ENCODE results near the gene CDK11A. TPM values are rescaled to one million over a fixed set of nuclear protein-coding genes. Genes with fewer than 3 reads are reported as not detected.
"Not testable (repeated sequence)": the region's sequence is repeated elsewhere in the genome, so short reads cannot be mapped to it uniquely, and the experiment has no call there.

CDK11A gene
- total RNA-seq, 4 donors from 2014 or later: 18.2 to 46.9 (median 31.4) TPM

- WGBS: 94% methylated on average over 15 of the region's 15 CpGs
- H3K27me3 ChIP-seq: no peaks in the 10 kb centered on the region
- intact Hi-C loops (cut with DNase I): no loop called here
- TF ChIP-seq POLR2A (IDR thresholded peaks at IDR 0.05; ENCODE audit: low read depth) (no peak), POLR2AphosphoS5 (IDR thresholded peaks at IDR 0.05) (no peak), EP300 (IDR thresholded peaks at IDR 0.05) (no peak), CTCF (IDR thresholded peaks at IDR 0.05) (no peak)
- H3K27ac ChIP-seq (replicated peaks in 1 of 4): no peak overlapping the region
- DNase-seq (ENCODE audit: extremely low spot score): no peak
- H3K4me1 ChIP-seq: no peaks in the 10 kb centered on the region
- no peaks in the 10 kb centered on the region for H3K9me3 ChIP-seq
- H3K36me3 ChIP-seq: peaks cover 41 to 75% (median 58%) of the 10 kb centered on the region in 4 donors
- H3K4me3 ChIP-seq: no peak overlapping the region
Measured at GRCh38 chr1:1666526-1666925, 57.6 kb downstream of the CDK11A start.

GRCh38 chr1:1665815-1666251, 58.3 kb downstream of the CDK11A start:
- no peak overlapping the region for H3K27ac ChIP-seq (replicated peaks in 1 of 4)
- 78% methylated on average over 19 of the region's 25 CpGs for WGBS
- H3K4me3 ChIP-seq: no peak overlapping the region
- no peaks in the 10 kb centered on the region for H3K9me3 ChIP-seq
- DNase-seq (ENCODE audit: extremely low spot score): no peak
- H3K4me1 ChIP-seq: no peaks in the 10 kb centered on the region
- intact Hi-C loops (cut with DNase I): no loop called here
- no peak for TF ChIP-seq POLR2A (IDR thresholded peaks at IDR 0.05; ENCODE audit: low read depth)
- peak in 2 of 3 experiments; percentile 30 to 48 for TF ChIP-seq CTCF (IDR thresholded peaks at IDR 0.05)
- H3K36me3 ChIP-seq: peaks cover 35 to 68% (median 51%) of the 10 kb centered on the region in 4 donors
- no peaks in the 10 kb centered on the region for H3K27me3 ChIP-seq

- no peaks in the 10 kb centered on the region for H3K27me3 ChIP-seq
- peaks cover 35 to 61% (median 47%) of the 10 kb centered on the region in 4 donors for H3K36me3 ChIP-seq
- no peak overlapping the region for H3K27ac ChIP-seq (replicated peaks in 1 of 4)
- intact Hi-C loops (cut with DNase I): no loop called here
- H3K9me3 ChIP-seq: no peaks in the 10 kb centered on the region
- H3K4me3 ChIP-seq: no peak overlapping the region
- WGBS: 93% methylated on average over 25 of the region's 27 CpGs
- no peak for DNase-seq (ENCODE audit: extremely low spot score)
- no peaks in the 10 kb centered on the region for H3K4me1 ChIP-seq
- no peak for TF ChIP-seq POLR2A (IDR thresholded peaks at IDR 0.05; ENCODE audit: low read depth)
- no peak for TF ChIP-seq CTCF (IDR thresholded peaks at IDR 0.05)
- no peak for TF ChIP-seq POLR2AphosphoS5 (IDR thresholded peaks at IDR 0.05)
- no peak for TF ChIP-seq EP300 (IDR thresholded peaks at IDR 0.05)
Measured at GRCh38 chr1:1664941-1665814, 59.0 kb downstream of the CDK11A start.

GRCh38 chr1:1664318-1664717, 59.8 kb downstream of the CDK11A start:
- intact Hi-C loops (cut with DNase I); H3K4me1 ChIP-seq; DNase-seq (ENCODE audit: extremely low spot score); H3K9me3 ChIP-seq; H3K27me3 ChIP-seq; H3K27ac ChIP-seq (replicated peaks in 1 of 4); H3K4me3 ChIP-seq: not testable (repeated sequence)
- H3K36me3 ChIP-seq: peaks cover 30 to 53% (median 39%) of the 10 kb centered on the region in 4 donors
- WGBS: 83% methylated on average over 3 of the region's 11 CpGs

GRCh38 chr1:1662830-1663560, 61.2 kb downstream of the CDK11A start:
- DNase-seq (ENCODE audit: extremely low spot score); H3K4me1 ChIP-seq; intact Hi-C loops (cut with DNase I); H3K27me3 ChIP-seq; H3K4me3 ChIP-seq; H3K9me3 ChIP-seq: not testable (repeated sequence)
- Histone ChIP-seq H3K27ac (replicated peaks in 1 of 4) (peak overlapping the region in 3 of 4 donors; percentile 20 to 68 (median 34)), H3K36me3 (peaks cover 21 to 41% (median 29%) of the 10 kb centered on the region in 4 donors)
- WGBS: 74% methylated on average over 15 of the region's 15 CpGs

- intact Hi-C loops (cut with DNase I); H3K9me3 ChIP-seq; H3K27me3 ChIP-seq; DNase-seq (ENCODE audit: extremely low spot score); H3K4me3 ChIP-seq: not testable (repeated sequence)
- WGBS: 80% methylated on average over 9 of the region's 9 CpGs
- Histone ChIP-seq H3K27ac (replicated peaks in 1 of 4) (peak overlapping the region in 3 of 4 donors; percentile 20 to 68 (median 34)), H3K4me1 (peaks cover 3 to 10% (median 7%) of the 10 kb centered on the region in 4 donors), H3K36me3 (peaks cover 20 to 35% (median 26%) of the 10 kb centered on the region in 4 donors)
Measured at GRCh38 chr1:1662392-1662791, 61.8 kb downstream of the CDK11A start.

Data from esophagus muscularis mucosa (tissue), 4 donors.